HG03442 (cell line): ENCODE measurements around the gene BTBD10.

Experiments used
- ATAC-seq: cut with Tn5 transposase; IDR thresholded peaks from one replicate; pipeline ENCODE4 v1.9.1; 2021; ENCODE audit warnings: mild to moderate bottlenecking, moderate library complexity; ENCODE audit not compliant: unreplicated experiment

BTBD10 gene

GRCh38 chr11:13343067-13343466 lies 120.0 kb downstream of the BTBD10 start:
- ATAC-seq: peak; percentile 53

GRCh38 chr11:13341026-13341425 lies 122.0 kb downstream of the BTBD10 start:
- no peak for ATAC-seq

GRCh38 chr11:13339195-13340153 lies 123.5 kb downstream of the BTBD10 start:
- no peak for ATAC-seq

- ATAC-seq: no peak
Observed at GRCh38 chr11:13338427-13339069, 124.5 kb downstream of the BTBD10 start.

GRCh38 chr11:13338019-13338426 lies 125.0 kb downstream of the BTBD10 start:
- no peak for ATAC-seq
